ENCODE data around the gene ARID5B. TPM values are rescaled to one million over a fixed set of nuclear protein-coding genes. Genes with fewer than 3 reads are reported as not detected.

The ARID5B gene
- polyA plus RNA-seq, 1 of the 3 experiments (the other 2 are of a cell fraction): 10.9 TPM

DNA sequence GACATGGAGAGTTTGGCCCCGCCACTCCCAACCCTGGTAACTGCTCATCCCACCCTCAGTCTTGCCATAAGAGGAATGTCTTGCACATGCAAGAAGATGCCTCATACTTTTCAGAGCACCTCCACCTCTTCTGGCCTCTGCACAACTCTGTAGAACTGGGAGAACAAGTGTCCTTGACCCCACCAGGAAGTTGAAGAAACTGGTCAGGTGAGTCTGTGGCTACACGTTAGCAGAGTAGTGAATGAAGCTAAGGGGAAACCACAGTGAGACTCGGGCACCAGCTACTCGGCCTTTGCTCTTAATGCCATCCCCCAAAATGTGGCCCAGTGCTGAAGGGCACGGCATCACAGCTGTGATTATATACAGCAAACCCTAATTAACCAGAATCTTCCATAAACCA lies 110.1 kb downstream of the ARID5B start:
- Histone ChIP-seq H3K4me2 (no peak overlapping the region), H3K9me2 (no peaks in the 10 kb centered on the region), H2AFZ (ENCODE audit: low read depth) (no peak overlapping the region), H3K4me3 (ENCODE audit: low read depth in 2 of 2, low read length in 1 of 2) (no peak overlapping the region), H3K4me1 (ENCODE audit: control insufficient read depth in 1 of 2, insufficient read depth in 2 of 2, low read depth in 1 of 2, low read length in 1 of 2) (peaks cover 7 to 11% of the 10 kb centered on the region in 2 experiments; a peak in 3 of 4 replicates), H3K27ac (ENCODE audit: low read depth in 2 of 2, low read length in 1 of 2) (no peak overlapping the region), H3K27me3 (ENCODE audit: insufficient read depth) (no peaks in the 10 kb centered on the region), H3K36me3 (replicated peaks in 1 of 2; ENCODE audit: control insufficient read depth in 1 of 2, insufficient read depth in 2 of 2, low read length in 1 of 2) (peaks cover 8 to 18% of the 10 kb centered on the region in 2 experiments), H3K79me2 (ENCODE audit: insufficient read depth) (peaks cover 22% of the 10 kb centered on the region), H3F3A (replicated peaks; ENCODE audit: insufficient read depth) (no peaks in the 10 kb centered on the region), H3K9me3 (no peaks in the 10 kb centered on the region), H4K20me1 (ENCODE audit: insufficient read depth) (no peaks in the 10 kb centered on the region), H3K9ac (no peak overlapping the region)
- no peak for DNase-seq
- ChIA-PET CTCF (interaction anchor here (0.6 to 1.2 kb wide), 3 partner anchors 27 to 233 kb away, joined by 3 to 4 read pairs (median 3); no protein-coding TSS in a partner anchor), POLR2A (no interaction called here)
- TF ChIP-seq TAF1 (IDR thresholded peaks at IDR 0.05; ENCODE audit: borderline replicate concordance, low read depth, low read length): no peak
- no peak for TF ChIP-seq ELF1 (IDR thresholded peaks at IDR 0.05)
- TF ChIP-seq, protein P1, sequence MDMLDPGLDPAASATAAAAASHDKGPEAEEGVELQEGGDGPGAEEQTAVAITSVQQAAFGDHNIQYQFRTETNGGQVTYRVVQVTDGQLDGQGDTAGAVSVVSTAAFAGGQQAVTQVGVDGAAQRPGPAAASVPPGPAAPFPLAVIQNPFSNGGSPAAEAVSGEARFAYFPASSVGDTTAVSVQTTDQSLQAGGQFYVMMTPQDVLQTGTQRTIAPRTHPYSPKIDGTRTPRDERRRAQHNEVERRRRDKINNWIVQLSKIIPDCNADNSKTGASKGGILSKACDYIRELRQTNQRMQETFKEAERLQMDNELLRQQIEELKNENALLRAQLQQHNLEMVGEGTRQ (IDR thresholded peaks at IDR 0.05; ENCODE audit: borderline replicate concordance, low read depth, low read length): no peak
- no peak for TF ChIP-seq NRF1 (IDR thresholded peaks at IDR 0.05; ENCODE audit: low read depth, low read length)
- no peak for TF ChIP-seq YY1 (IDR thresholded peaks at IDR 0.05; ENCODE audit: low read depth)
- TF ChIP-seq CHD2 (IDR thresholded peaks at IDR 0.05; ENCODE audit: low read length, partially characterized antibody): no peak
- TF ChIP-seq POLR2AphosphoS5 (IDR thresholded peaks at IDR 0.05; ENCODE audit: low read depth, low read length): no peak
- no peak for TF ChIP-seq RXRA (IDR thresholded peaks at IDR 0.05; ENCODE audit: borderline replicate concordance, low read depth)
- no peak for TF ChIP-seq SMC3 (IDR thresholded peaks at IDR 0.05; ENCODE audit: low read depth, low read length)
- TF ChIP-seq RFX5 (IDR thresholded peaks at IDR 0.05; ENCODE audit: low read length): no peak
- no peak for TF ChIP-seq TCF12 (IDR thresholded peaks at IDR 0.05)
- TF ChIP-seq FOSL2 (IDR thresholded peaks at IDR 0.05; ENCODE audit: borderline replicate concordance, low read depth): no peak
- TF ChIP-seq GATA2 (CRISPR knock-in tag; IDR thresholded peaks at IDR 0.05): no peak
- TF ChIP-seq, protein P2, sequence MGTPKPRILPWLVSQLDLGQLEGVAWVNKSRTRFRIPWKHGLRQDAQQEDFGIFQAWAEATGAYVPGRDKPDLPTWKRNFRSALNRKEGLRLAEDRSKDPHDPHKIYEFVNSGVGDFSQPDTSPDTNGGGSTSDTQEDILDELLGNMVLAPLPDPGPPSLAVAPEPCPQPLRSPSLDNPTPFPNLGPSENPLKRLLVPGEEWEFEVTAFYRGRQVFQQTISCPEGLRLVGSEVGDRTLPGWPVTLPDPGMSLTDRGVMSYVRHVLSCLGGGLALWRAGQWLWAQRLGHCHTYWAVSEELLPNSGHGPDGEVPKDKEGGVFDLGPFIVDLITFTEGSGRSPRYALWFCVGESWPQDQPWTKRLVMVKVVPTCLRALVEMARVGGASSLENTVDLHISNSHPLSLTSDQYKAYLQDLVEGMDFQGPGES (IDR thresholded peaks at IDR 0.05; ENCODE audit: low read depth, low read length): no peak
- WGBS (ENCODE audit: low lambda C conversion rate): 87% methylated on average over 5 of the region's 5 CpGs

DNA sequence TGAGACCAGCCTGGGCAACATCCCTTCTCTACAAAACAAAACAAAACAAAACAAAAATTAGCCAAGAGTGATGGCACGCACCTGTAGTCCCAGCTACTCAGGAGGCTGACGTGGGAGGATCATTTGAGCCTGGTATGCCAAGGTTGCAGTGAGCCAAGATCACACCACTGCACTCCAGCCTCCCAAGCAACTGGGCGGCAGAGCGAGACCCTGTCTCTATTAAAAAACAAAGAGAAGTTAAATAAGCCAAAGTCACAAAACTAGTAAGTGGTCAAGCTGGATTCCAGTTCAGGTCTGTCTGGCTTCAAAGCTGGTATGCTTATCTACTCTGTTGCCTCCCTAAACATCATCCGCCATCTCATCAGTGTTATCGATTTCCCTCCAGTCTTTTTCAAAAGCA lies 110.8 kb downstream of the ARID5B start:
- Histone ChIP-seq H3K9me3 (no peaks in the 10 kb centered on the region), H3K36me3 (replicated peaks in 1 of 2; ENCODE audit: control insufficient read depth in 1 of 2, insufficient read depth in 2 of 2, low read length in 1 of 2) (peaks cover 8 to 18% of the 10 kb centered on the region in 2 experiments), H3K27ac (ENCODE audit: low read depth in 2 of 2, low read length in 1 of 2) (no peak overlapping the region), H3K9me2 (no peaks in the 10 kb centered on the region), H3K4me3 (ENCODE audit: low read depth in 2 of 2, low read length in 1 of 2) (no peak overlapping the region), H3K27me3 (ENCODE audit: insufficient read depth) (no peaks in the 10 kb centered on the region), H3K9ac (no peak overlapping the region), H3K79me2 (ENCODE audit: insufficient read depth) (peaks cover 20% of the 10 kb centered on the region), H4K20me1 (ENCODE audit: insufficient read depth) (no peaks in the 10 kb centered on the region), H3F3A (replicated peaks; ENCODE audit: insufficient read depth) (no peaks in the 10 kb centered on the region), H2AFZ (ENCODE audit: low read depth) (no peak overlapping the region), H3K4me1 (ENCODE audit: control insufficient read depth in 1 of 2, insufficient read depth in 2 of 2, low read depth in 1 of 2, low read length in 1 of 2) (peaks cover 13 to 14% of the 10 kb centered on the region in 2 experiments; a peak in 3 of 4 replicates), H3K4me2 (no peak overlapping the region)
- DNase-seq: no peak
- 97% methylated on average over 6 of the region's 6 CpGs for WGBS (ENCODE audit: low lambda C conversion rate)
- POLR2A ChIA-PET: no interaction called here
- CTCF ChIA-PET: interaction anchor here (0.6 to 1.2 kb wide), 2 partner anchors 26 to 124 kb away, joined by 3 to 4 read pairs; no protein-coding TSS in a partner anchor
- TF ChIP-seq RFX5 (IDR thresholded peaks at IDR 0.05; ENCODE audit: low read length) (no peak), JUND (IDR thresholded peaks at IDR 0.05) (no peak), RXRA (IDR thresholded peaks at IDR 0.05; ENCODE audit: borderline replicate concordance, low read depth) (no peak), NFIC (IDR thresholded peaks at IDR 0.05; ENCODE audit: borderline replicate concordance) (no peak), TAF1 (IDR thresholded peaks at IDR 0.05; ENCODE audit: borderline replicate concordance, low read depth, low read length) (no peak), ELF1 (IDR thresholded peaks at IDR 0.05) (no peak), GABPA (IDR thresholded peaks at IDR 0.05; ENCODE audit: low read depth) (no peak), GATA2 (CRISPR knock-in tag; IDR thresholded peaks at IDR 0.05) (no peak), TCF12 (IDR thresholded peaks at IDR 0.05) (no peak)
- TF ChIP-seq, protein P2 (IDR thresholded peaks at IDR 0.05; ENCODE audit: low read depth, low read length): no peak
- TF ChIP-seq, protein P3, sequence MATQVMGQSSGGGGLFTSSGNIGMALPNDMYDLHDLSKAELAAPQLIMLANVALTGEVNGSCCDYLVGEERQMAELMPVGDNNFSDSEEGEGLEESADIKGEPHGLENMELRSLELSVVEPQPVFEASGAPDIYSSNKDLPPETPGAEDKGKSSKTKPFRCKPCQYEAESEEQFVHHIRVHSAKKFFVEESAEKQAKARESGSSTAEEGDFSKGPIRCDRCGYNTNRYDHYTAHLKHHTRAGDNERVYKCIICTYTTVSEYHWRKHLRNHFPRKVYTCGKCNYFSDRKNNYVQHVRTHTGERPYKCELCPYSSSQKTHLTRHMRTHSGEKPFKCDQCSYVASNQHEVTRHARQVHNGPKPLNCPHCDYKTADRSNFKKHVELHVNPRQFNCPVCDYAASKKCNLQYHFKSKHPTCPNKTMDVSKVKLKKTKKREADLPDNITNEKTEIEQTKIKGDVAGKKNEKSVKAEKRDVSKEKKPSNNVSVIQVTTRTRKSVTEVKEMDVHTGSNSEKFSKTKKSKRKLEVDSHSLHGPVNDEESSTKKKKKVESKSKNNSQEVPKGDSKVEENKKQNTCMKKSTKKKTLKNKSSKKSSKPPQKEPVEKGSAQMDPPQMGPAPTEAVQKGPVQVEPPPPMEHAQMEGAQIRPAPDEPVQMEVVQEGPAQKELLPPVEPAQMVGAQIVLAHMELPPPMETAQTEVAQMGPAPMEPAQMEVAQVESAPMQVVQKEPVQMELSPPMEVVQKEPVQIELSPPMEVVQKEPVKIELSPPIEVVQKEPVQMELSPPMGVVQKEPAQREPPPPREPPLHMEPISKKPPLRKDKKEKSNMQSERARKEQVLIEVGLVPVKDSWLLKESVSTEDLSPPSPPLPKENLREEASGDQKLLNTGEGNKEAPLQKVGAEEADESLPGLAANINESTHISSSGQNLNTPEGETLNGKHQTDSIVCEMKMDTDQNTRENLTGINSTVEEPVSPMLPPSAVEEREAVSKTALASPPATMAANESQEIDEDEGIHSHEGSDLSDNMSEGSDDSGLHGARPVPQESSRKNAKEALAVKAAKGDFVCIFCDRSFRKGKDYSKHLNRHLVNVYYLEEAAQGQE (IDR thresholded peaks at IDR 0.05; ENCODE audit: low read depth, low read length): no peak
- TF ChIP-seq, protein P4, sequence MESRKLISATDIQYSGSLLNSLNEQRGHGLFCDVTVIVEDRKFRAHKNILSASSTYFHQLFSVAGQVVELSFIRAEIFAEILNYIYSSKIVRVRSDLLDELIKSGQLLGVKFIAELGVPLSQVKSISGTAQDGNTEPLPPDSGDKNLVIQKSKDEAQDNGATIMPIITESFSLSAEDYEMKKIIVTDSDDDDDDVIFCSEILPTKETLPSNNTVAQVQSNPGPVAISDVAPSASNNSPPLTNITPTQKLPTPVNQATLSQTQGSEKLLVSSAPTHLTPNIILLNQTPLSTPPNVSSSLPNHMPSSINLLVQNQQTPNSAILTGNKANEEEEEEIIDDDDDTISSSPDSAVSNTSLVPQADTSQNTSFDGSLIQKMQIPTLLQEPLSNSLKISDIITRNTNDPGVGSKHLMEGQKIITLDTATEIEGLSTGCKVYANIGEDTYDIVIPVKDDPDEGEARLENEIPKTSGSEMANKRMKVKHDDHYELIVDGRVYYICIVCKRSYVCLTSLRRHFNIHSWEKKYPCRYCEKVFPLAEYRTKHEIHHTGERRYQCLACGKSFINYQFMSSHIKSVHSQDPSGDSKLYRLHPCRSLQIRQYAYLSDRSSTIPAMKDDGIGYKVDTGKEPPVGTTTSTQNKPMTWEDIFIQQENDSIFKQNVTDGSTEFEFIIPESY (IDR thresholded peaks at IDR 0.05; ENCODE audit: borderline replicate concordance, low read depth): no peak
